Transverse colon (tissue), 3 donors: Measurements from ENCODE around the gene CDKAL1.

Source experiments
- EP300 ChIP-seq: sonication (generic); formaldehyde crosslinking; IDR thresholded peaks from one replicate; pipeline ENCODE4 v1.6.1; 2017; ENCODE audit warnings: antibody characterized with exemption, low read depth
- TF ChIP-seq, protein P1 (sequence below), 5 experiments: fragments of 200-600 bp in 3 of 5; fragments of 450-650 bp in 2 of 5; sonication (generic) in 3 of 5; IDR thresholded peaks; 1 replicate in 2 of 5; 2 replicates in 3 of 5; pipeline ENCODE4 v1.5.1; 2016 to 2017; ENCODE audit warnings: antibody characterized with exemption in 5 of 5, inconsistent platforms in 3 of 5, mild to moderate bottlenecking in 2 of 5, moderate library complexity in 1 of 5

DNA sequence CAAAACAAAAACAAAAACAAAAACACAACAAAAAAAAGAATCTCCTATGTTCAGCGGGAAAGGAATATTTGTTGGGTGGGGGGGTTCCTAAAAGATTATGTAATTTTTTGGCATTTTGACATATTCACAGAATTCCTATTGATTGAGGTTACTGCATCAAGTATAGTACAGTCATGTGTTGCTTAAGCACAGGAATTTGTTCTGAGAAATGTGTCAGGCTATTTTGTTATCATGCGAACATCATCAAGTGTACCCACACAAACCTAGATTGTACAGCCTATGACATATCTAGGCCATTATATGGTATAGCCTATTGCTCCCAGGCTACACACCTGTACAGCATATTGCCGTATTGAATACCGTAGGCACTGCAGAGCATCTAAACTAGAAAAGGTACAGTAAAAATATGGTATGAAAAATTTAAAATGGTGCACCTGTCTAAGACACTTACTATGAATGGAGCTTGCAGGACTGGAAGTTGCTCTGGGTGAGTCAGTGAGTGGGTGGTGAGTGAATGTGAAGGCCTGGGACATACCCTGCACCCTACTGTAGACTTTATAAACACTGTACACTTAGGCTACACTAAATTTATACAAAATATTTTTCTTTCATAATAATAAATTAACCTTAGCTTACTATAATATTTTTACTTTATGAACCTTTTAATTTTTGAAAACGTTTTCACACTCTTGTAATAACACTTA lies 110.6 kb downstream of the CDKAL1 start:
- TF ChIP-seq, protein P1, sequence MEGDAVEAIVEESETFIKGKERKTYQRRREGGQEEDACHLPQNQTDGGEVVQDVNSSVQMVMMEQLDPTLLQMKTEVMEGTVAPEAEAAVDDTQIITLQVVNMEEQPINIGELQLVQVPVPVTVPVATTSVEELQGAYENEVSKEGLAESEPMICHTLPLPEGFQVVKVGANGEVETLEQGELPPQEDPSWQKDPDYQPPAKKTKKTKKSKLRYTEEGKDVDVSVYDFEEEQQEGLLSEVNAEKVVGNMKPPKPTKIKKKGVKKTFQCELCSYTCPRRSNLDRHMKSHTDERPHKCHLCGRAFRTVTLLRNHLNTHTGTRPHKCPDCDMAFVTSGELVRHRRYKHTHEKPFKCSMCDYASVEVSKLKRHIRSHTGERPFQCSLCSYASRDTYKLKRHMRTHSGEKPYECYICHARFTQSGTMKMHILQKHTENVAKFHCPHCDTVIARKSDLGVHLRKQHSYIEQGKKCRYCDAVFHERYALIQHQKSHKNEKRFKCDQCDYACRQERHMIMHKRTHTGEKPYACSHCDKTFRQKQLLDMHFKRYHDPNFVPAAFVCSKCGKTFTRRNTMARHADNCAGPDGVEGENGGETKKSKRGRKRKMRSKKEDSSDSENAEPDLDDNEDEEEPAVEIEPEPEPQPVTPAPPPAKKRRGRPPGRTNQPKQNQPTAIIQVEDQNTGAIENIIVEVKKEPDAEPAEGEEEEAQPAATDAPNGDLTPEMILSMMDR (IDR thresholded peaks at IDR 0.05) = no peak
- no peak for TF ChIP-seq EP300
